AG10803 (cell line): ENCODE measurements around the gene MED25.

Experiments used
- DNase-seq: peaks from one replicate; pipeline ENCODE4 v3.0.0; 2010; ENCODE audit warnings: low read depth
- H3K4me3 ChIP-seq: 2 replicates; pipeline ENCODE4 v1.5.1; 2011; ENCODE audit warnings: mild to moderate bottlenecking, low read length, control low read depth
- CTCF ChIP-seq: conservative IDR thresholded peaks from 2 replicates; pipeline ENCODE4 v1.5.1; 2011; ENCODE audit warnings: mild to moderate bottlenecking, low read length, control low read depth, inconsistent platforms

Gene MED25

GRCh38 chr19:49817964-49818648 lies at the start of gene MED25:
Gene MED25, plus strand, starts transcription at chr19:49818289. Its CDS starts 53 bp downstream, at chr19:49818342.
- peak within 1 kb of the TSS; percentile 99 for H3K4me3 ChIP-seq
- TF ChIP-seq CTCF = no peak; the same call in 1 of the 2 replicates
- DNase-seq = peak; percentile 83

- DNase-seq = no peak
- TF ChIP-seq CTCF = no peak
Observed at GRCh38 chr19:49770529-49770928, 47.6 kb upstream of the MED25 start.

GRCh38 chr19:49771674-49772139 lies 46.4 kb upstream of the MED25 start:
- TF ChIP-seq CTCF = no peak

More at GRCh38 chr19:49770529-49770928, 47.6 kb upstream of the MED25 start:
- H3K4me3 ChIP-seq = no peak overlapping the region

GRCh38 chr19:49772850-49773432 lies 45.1 kb upstream of the MED25 start:
- DNase-seq = no peak
- no peak for TF ChIP-seq CTCF
- no peak overlapping the region for H3K4me3 ChIP-seq

More at GRCh38 chr19:49771674-49772139, 46.4 kb upstream of the MED25 start:
- no peak overlapping the region for H3K4me3 ChIP-seq
- DNase-seq = no peak

- H3K4me3 ChIP-seq = no peak overlapping the region
- TF ChIP-seq CTCF = no peak
Observed at GRCh38 chr19:49773663-49774350, 44.3 kb upstream of the MED25 start.

GRCh38 chr19:49774969-49775368 lies 43.1 kb upstream of the MED25 start:
- no peak for TF ChIP-seq CTCF
- H3K4me3 ChIP-seq = no peak overlapping the region
- no peak for DNase-seq

More at GRCh38 chr19:49773663-49774350, 44.3 kb upstream of the MED25 start:
- no peak for DNase-seq
